Neutrophil (primary cell): Measurements from ENCODE around the gene DMXL2.
"Not testable (repeated sequence)": the region's sequence is repeated elsewhere in the genome, so short reads cannot be mapped to it uniquely, and the experiment has no call there.

Experiments
- H3K27ac ChIP-seq: fragments of 200-600 bp; sonication (generic); 2 replicates; pipeline ENCODE4 v1.5.1; 2016; ENCODE audit warnings: mild to moderate bottlenecking, moderate library complexity
- H3K27me3 ChIP-seq: fragments of 200-600 bp; sonication (generic); 2 replicates; pipeline ENCODE4 v1.6.0; 2016; ENCODE audit warnings: mild to moderate bottlenecking
- H3K36me3 ChIP-seq: fragments of 200-600 bp; sonication (generic); 2 replicates; pipeline ENCODE4 v1.5.1; 2017
- H3K4me1 ChIP-seq, 2 experiments: fragments of 200-600 bp in 1 of 2; sonication (generic) in 1 of 2; 1 replicate in 1 of 2; 2 replicates in 1 of 2; pipeline versions ENCODE4 v1.5.1 to v1.6.1; 2013 to 2016; ENCODE audit warnings: low read depth in 1 of 2, low read length in 1 of 2, mild to moderate bottlenecking in 1 of 2, moderate library complexity in 1 of 2; ENCODE audit not compliant: control insufficient read depth in 1 of 2, insufficient read depth in 1 of 2
- H3K4me3 ChIP-seq, 2 experiments: fragments of 200-600 bp in 1 of 2; sonication (generic) in 1 of 2; 1 replicate in 1 of 2; 2 replicates in 1 of 2; pipeline ENCODE4 v1.5.1; 2013 to 2016; ENCODE audit warnings: low read depth in 1 of 2, low read length in 1 of 2, mild to moderate bottlenecking in 1 of 2, moderate library complexity in 1 of 2
- H3K9me3 ChIP-seq: fragments of 200-600 bp; sonication (generic); 2 replicates; pipeline ENCODE4 v1.5.1; 2016
- TF ChIP-seq, protein P1 (sequence below): fragments of 200-600 bp; sonication (generic); IDR thresholded peaks from 2 replicates; pipeline ENCODE4 v1.5.1; 2016; ENCODE audit warnings: antibody characterized with exemption

Gene DMXL2

DNA sequence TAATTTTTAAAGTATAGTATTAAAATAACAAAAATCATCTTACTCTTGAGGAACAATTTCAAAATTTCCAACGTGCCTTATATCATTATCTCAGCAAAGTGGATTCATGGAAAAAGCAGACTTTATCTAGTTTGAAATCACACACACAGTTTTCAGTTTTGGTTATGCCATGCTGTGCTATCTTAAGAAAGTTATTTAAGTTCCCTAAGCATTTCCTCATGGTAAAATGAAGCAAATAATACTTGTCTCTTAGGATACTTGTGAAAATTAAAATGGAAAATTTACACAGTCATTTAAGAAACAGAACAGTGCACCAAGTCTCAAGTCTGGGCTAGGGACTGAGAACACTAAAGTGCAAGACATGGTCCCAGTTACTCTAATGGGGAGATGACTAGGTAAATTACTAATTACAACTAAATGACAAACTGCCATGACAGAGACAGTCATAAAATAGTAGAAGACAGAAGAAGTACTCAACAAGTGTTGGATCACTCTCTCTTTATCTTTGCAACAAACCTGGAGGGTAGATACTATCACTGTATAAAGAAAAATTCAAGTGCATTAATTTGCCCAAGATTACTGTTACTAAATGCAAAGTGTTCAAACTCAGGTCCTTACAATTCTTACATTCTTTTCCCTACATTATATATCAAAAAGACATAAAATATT lies 44.8 kb downstream of the DMXL2 start:
- Histone ChIP-seq H3K27ac (peak overlapping the region; percentile 85), H3K36me3 (no peaks in the 10 kb centered on the region), H3K9me3 (no peaks in the 10 kb centered on the region), H3K4me3 (peak overlapping the region; percentile 4 to 33), H3K4me1 (peaks cover 78 to 80% of the 10 kb centered on the region in 2 experiments), H3K27me3 (no peaks in the 10 kb centered on the region)
- TF ChIP-seq, protein P1, sequence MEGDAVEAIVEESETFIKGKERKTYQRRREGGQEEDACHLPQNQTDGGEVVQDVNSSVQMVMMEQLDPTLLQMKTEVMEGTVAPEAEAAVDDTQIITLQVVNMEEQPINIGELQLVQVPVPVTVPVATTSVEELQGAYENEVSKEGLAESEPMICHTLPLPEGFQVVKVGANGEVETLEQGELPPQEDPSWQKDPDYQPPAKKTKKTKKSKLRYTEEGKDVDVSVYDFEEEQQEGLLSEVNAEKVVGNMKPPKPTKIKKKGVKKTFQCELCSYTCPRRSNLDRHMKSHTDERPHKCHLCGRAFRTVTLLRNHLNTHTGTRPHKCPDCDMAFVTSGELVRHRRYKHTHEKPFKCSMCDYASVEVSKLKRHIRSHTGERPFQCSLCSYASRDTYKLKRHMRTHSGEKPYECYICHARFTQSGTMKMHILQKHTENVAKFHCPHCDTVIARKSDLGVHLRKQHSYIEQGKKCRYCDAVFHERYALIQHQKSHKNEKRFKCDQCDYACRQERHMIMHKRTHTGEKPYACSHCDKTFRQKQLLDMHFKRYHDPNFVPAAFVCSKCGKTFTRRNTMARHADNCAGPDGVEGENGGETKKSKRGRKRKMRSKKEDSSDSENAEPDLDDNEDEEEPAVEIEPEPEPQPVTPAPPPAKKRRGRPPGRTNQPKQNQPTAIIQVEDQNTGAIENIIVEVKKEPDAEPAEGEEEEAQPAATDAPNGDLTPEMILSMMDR: no peak

DNA sequence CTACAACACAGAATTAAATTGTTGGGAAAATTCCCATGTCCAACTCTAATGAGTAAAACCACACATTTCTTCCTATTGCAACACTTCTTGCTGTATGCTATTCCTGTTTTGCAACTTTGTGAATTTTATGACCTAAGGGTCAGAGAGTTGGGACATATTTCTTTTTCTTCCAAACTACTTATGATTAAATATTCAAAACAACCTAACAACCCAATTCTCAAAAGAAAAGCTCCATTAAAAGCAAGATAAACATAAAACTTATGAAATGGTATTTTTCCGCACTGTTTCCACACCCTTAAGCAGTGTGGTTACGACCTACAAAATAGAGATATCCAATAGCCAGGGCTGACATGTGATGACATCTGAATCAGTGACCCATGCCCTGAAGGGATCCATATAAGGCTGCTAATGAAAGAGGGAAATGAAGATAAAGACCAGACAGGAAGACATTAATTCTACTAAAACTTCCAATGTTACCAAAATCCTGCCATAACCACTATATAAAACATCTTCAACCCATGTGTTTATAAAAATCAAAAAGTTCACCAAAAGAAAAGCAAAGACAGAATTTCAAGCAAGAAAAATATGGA lies 45.6 kb downstream of the DMXL2 start:
- H3K4me1 ChIP-seq: peaks cover 71 to 72% of the 10 kb centered on the region in 2 experiments
- TF ChIP-seq, protein P1: no peak
- peak overlapping the region; percentile 4 to 33 for H3K4me3 ChIP-seq
- H3K27me3 ChIP-seq: no peaks in the 10 kb centered on the region
- H3K27ac ChIP-seq: peak overlapping the region; percentile 85
- no peaks in the 10 kb centered on the region for H3K36me3 ChIP-seq
- H3K9me3 ChIP-seq: no peaks in the 10 kb centered on the region

DNA sequence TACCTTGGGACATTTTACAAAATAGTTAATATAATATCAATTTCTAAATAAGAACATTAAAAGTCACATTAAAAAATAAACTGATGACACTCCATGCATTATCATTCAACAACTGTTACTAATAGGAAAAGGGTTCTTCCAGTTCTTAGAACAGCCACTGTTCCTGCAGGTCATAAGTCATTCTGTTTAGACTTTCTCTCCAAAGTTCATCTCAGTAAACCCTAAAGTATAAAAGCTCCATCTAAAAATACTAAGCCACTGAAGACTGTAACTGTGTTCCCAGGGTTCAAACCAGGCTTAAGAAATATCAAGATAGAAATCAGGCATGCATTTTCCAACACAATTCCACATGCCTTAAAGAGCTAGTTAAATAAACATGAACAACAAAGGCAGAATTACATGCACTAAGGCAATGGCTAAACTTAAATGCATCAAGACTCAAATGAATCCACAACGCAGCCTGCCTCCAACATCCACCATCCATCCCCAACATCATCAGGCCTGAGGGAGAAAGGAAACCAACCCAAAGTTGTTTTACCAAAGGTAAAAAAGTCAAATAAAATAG lies 46.2 kb downstream of the DMXL2 start:
- TF ChIP-seq, protein P1: no peak
- H3K4me1 ChIP-seq: peaks cover 67 to 68% of the 10 kb centered on the region in 2 experiments
- no peaks in the 10 kb centered on the region for H3K9me3 ChIP-seq
- no peaks in the 10 kb centered on the region for H3K27me3 ChIP-seq
- H3K36me3 ChIP-seq: no peaks in the 10 kb centered on the region
- H3K4me3 ChIP-seq: peak overlapping the region; percentile 4 to 33
- peak overlapping the region; percentile 85 for H3K27ac ChIP-seq

DNA sequence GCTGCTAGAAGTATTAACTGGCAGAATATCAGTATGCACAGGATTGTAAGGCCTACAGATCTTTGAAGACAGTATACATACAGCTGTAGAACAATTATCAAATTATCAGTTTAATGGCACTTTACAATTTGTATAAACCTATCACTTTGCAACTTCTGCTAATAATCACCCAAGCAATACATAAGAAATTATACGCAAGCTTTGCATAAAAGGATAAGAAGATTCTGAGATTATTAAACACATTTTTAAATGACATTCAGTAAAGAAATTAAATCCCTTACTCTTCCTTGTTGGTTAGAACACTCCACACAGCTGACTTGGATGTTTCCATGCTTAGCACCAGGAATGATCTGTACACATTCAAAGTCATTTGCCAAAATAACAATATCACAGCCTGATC lies 46.8 kb downstream of the DMXL2 start:
- peaks cover 62% of the 10 kb centered on the region in 2 experiments for H3K4me1 ChIP-seq
- H3K4me3 ChIP-seq: no peak overlapping the region
- TF ChIP-seq, protein P1: no peak
- H3K36me3 ChIP-seq: no peaks in the 10 kb centered on the region
- peak overlapping the region; percentile 85 for H3K27ac ChIP-seq
- H3K27me3 ChIP-seq: no peaks in the 10 kb centered on the region
- no peaks in the 10 kb centered on the region for H3K9me3 ChIP-seq

DNA sequence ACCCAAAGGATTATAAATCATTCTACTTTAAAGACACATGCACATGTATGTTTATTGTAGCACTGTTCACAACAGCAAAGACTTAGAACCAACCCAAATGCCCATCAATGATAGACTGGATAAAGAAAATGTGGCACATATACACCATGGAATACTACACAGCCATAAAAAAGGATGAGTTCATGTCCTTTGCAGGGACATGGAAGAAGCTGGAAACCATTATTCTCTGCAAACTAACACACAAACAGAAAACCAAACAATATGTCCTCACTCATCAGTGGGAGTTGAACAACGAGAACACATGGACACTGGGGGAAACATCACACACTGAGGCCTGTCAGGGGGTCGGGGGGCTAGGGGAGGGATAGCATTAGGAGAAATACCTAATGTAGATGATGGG lies 49.2 kb downstream of the DMXL2 start:
- not testable (repeated sequence) for H3K36me3 ChIP-seq, H3K4me3 ChIP-seq, H3K9me3 ChIP-seq, H3K27me3 ChIP-seq, H3K27ac ChIP-seq
- peaks cover 42 to 43% of the 10 kb centered on the region in 2 experiments for H3K4me1 ChIP-seq

DNA sequence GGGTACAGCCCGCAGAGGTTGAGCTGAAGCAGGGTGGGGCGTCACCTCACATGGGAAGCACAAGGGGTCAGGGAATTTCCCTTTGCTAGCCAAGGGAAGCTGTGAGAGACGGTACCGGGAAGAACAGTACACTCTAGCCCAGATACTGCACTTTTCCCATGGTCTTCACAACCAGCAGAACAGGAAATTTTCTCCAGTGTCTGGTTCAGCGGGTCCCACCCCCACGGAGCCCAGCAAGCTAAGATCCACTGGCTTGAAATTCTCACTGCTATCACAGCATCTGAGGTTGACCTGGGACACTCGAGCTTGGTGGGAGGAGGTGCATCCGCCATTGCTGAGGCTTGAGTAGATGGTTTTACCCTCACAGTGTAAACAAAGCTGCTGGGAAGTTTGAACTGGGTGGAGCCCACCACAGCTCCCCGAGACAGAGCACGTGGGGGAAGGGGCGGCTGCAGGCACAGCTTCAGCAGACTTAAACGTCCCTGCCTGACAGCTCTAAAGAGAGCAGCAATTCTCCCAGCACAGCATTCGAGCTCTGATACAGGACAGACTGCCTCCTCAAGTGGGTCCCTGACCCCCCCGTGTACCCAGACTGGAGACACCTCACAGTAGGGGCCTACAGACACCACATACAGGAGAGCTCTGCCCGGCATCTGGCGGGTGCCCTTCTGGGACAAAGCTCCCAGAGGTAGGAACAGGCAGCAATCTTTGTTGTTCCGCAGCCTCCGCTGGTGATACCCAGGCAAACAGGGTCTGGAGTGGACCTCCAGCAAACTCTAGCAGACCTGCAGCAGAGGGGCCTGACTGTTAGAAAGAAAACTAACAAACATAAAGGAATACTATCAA lies 53.4 kb downstream of the DMXL2 start:
- H3K27me3 ChIP-seq, H3K27ac ChIP-seq, H3K4me1 ChIP-seq, H3K9me3 ChIP-seq, H3K36me3 ChIP-seq, H3K4me3 ChIP-seq: not testable (repeated sequence)
